ENCODE measurements around the gene RXFP1.

DNA sequence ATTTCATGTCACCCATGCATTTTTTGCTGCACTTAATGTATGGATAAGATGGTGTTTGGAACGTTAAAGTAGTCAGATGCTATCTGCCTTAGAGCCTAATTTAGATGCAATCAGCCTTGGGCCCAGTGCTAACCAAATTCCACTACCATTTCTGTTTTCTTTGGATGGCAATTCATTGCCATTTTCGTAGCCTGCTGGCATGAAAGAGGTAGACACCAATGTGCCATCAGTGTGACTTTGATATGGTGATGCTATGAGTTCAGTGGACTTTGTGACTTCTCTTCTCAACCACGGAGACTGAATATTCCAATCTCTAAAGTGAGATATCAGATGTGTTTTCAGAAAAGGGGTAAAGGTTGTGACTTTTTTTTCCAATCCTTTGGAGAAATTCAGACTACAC is 152.0 kb downstream of the RXFP1 start:
- no peak for TF ChIP-seq CTCF (optimal IDR thresholded peaks at IDR 0.05 in 1 of 3, IDR thresholded peaks at IDR 0.05 in 1 of 3, conservative IDR thresholded peaks at IDR 0.05 in 1 of 3; ENCODE audit: extremely low read depth in 1 of 3, insufficient read depth in 2 of 3, low read length in 3 of 3)
- no peak for TF ChIP-seq EZH2 (IDR thresholded peaks at IDR 0.05; ENCODE audit: low read length)

Measured in keratinocyte (primary cell).